Testis (tissue), 3 donors: ENCODE data around the gene RARS2. TPM values are rescaled to one million over a fixed set of nuclear protein-coding genes. Genes with fewer than 3 reads are reported as not detected.

Experiments used
- DNase-seq: peaks from one replicate; pipeline ENCODE4 v3.0.0-alpha.2; 2019
- H3K27ac ChIP-seq, 2 donors: fragments of 200-600 bp; sonication (generic); one replicate each; pipeline ENCODE4 v1.5.1; 2019
- H3K27me3 ChIP-seq: fragments of 200-600 bp; sonication (generic); one replicate; pipeline ENCODE4 v1.5.1; 2019
- H3K36me3 ChIP-seq: fragments of 200-600 bp; sonication (generic); one replicate; pipeline ENCODE4 v1.5.1; 2017; ENCODE audit warnings: low read depth; ENCODE audit errors: missing control alignments
- H3K4me1 ChIP-seq: fragments of 200-600 bp; sonication (generic); one replicate; pipeline ENCODE4 v1.5.1; 2019
- H3K4me3 ChIP-seq, 2 donors: fragments of 200-600 bp; sonication (generic); one replicate each; pipeline ENCODE4 v1.5.1; 2017 to 2019
- H3K9me3 ChIP-seq: fragments of 200-600 bp; sonication (generic); one replicate; pipeline ENCODE4 v1.5.1; 2017
- POLR2A ChIP-seq: fragments of 450-650 bp; IDR thresholded peaks from one replicate; pipeline ENCODE4 v1.6.1; 2017; ENCODE audit warnings: antibody characterized with exemption, mild to moderate bottlenecking, moderate library complexity
- WGBS, 2 donors: methylation state at CpG; one replicate each; pipeline ENCODE4 v1.1.5; 2018; 5-methylcytosine and 5-hydroxymethylcytosine counted together
- intact Hi-C: fragments of 100-400 bp; cut with DNase I; formaldehyde crosslinking; loops from one replicate; pipeline ENCODE4 v1.15.1; 2023; ENCODE audit warnings: low total_unique reads
- polyA plus RNA-seq: library from polyadenylated mRNA; stranded (reverse); fragments of 350-450 nt; fragmentation: Illumina TruSeq; extraction: RNeasy Lipid Tissue Mini Kit (QIAGEN cat#74804); gene quantifications from one replicate; pipeline ENCODE4 v1.2.3, GENCODE V29; 2014; ENCODE audit warnings: low read depth, low replicate concordance; ENCODE audit not compliant: insufficient read depth
- total RNA-seq, 2 donors: library from RNA; depleted of rRNA; stranded (reverse); fragments of >200 nt; gene quantifications; one replicate each; pipeline ENCODE4 v1.2.3, GENCODE V29; 2016
- TF ChIP-seq, protein P1 (sequence below), 3 experiments: fragments of 450-650 bp in 2 of 3; fragments of 200-600 bp in 1 of 3; sonication (generic) in 1 of 3; IDR thresholded peaks; one replicate each; pipeline ENCODE4 v1.5.1; 2016 to 2019; ENCODE audit warnings: antibody characterized with exemption in 3 of 3, mild to moderate bottlenecking in 2 of 3, moderate library complexity in 1 of 3

Gene RARS2
- total and polyA plus RNA-seq, 3 donors from 2014 or later: 33.1 to 50.9 (median 35.7) TPM

DNA sequence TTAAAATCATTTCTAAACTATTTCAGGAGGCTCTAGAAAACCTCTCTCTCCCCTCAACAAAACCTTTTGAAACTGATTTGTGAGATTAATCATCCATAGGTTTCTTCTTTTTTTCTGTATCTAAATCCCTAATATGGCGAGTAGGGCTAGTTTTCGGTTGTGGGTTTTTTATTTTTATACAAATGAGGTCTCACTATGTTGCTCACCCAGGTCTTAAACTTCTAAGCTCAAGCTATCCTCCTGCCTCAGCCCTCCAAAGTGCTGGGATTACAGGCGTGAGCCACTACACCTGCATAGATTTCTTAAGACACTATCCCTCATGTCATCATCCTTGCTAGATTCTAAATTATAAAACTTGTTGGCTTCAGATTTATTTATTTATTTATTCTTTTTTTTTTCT is 44.1 kb upstream of the RARS2 start:
- no peak for TF ChIP-seq POLR2A
- TF ChIP-seq, protein P1, sequence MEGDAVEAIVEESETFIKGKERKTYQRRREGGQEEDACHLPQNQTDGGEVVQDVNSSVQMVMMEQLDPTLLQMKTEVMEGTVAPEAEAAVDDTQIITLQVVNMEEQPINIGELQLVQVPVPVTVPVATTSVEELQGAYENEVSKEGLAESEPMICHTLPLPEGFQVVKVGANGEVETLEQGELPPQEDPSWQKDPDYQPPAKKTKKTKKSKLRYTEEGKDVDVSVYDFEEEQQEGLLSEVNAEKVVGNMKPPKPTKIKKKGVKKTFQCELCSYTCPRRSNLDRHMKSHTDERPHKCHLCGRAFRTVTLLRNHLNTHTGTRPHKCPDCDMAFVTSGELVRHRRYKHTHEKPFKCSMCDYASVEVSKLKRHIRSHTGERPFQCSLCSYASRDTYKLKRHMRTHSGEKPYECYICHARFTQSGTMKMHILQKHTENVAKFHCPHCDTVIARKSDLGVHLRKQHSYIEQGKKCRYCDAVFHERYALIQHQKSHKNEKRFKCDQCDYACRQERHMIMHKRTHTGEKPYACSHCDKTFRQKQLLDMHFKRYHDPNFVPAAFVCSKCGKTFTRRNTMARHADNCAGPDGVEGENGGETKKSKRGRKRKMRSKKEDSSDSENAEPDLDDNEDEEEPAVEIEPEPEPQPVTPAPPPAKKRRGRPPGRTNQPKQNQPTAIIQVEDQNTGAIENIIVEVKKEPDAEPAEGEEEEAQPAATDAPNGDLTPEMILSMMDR (IDR thresholded peaks at IDR 0.05): no peak
- Histone ChIP-seq H3K9me3 (no peaks in the 10 kb centered on the region), H3K27ac (no peak overlapping the region), H3K4me1 (peaks cover 9% of the 10 kb centered on the region), H3K36me3 (no peaks in the 10 kb centered on the region), H3K27me3 (no peaks in the 10 kb centered on the region), H3K4me3 (no peak overlapping the region)
- 80% methylated on average over 3 of the region's 3 CpGs for WGBS, 2 donors
- DNase-seq: no peak
- intact Hi-C loops: no loop called here

DNA sequence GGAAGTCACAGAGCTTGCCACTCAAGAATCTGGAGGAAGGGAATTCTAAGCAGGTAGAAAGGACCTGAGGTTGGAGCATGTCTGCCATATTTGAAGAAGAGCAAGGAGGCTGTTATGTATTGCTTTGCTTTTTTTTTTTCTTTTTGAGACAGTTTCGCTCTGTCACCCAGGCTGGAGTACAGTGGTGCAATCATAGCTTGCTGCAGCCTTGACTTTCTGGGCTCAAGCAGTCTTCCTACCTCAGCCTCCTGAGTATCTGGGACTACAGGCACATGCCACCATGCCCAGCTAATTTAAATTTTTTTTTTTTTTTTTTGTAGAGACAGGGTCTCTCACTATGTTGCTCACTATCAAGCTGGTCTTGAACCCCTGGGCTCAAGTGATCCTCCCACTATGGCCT is 41.0 kb upstream of the RARS2 start:
- intact Hi-C loops: no loop called here

DNA sequence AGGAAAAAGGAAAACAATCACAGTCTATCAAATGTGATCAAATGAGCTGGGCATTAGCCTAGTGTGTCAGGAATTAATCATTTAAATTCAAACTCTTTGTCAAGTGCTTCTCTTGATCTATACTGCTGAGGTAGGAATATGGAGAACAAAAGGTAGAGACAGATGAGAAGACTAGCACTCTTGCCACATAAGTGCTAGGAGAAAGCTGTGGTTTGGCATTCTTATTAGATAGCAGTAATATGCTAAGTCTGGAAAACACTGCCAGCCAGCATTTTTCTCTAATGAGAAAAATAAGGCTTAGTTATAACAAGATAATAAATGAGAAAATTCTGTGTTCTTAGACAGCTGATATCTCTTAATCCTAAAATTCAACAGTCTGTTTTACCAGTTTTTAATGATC is 39.1 kb upstream of the RARS2 start:
- TF ChIP-seq, protein P1 (IDR thresholded peaks at IDR 0.05): no peak
- TF ChIP-seq POLR2A: no peak
- Histone ChIP-seq H3K27ac (peak overlapping the region in 1 of 2 donors; percentile 2), H3K9me3 (no peaks in the 10 kb centered on the region), H3K36me3 (no peaks in the 10 kb centered on the region), H3K27me3 (no peaks in the 10 kb centered on the region), H3K4me1 (peaks cover 9% of the 10 kb centered on the region), H3K4me3 (no peak overlapping the region)
- intact Hi-C loops: no loop called here
- no peak for DNase-seq

More for the DNA sequence above, 41.0 kb upstream of the RARS2 start:
- Histone ChIP-seq H3K27ac (no peak overlapping the region), H3K4me1 (peaks cover 9% of the 10 kb centered on the region), H3K4me3 (no peak overlapping the region), H3K36me3 (no peaks in the 10 kb centered on the region), H3K27me3 (no peaks in the 10 kb centered on the region), H3K9me3 (no peaks in the 10 kb centered on the region)
- TF ChIP-seq, protein P1 (IDR thresholded peaks at IDR 0.05): no peak
- TF ChIP-seq POLR2A: no peak
- 89 to 94% methylated on average over 1 of the region's 1 CpG for WGBS, 2 donors
- DNase-seq: no peak

DNA sequence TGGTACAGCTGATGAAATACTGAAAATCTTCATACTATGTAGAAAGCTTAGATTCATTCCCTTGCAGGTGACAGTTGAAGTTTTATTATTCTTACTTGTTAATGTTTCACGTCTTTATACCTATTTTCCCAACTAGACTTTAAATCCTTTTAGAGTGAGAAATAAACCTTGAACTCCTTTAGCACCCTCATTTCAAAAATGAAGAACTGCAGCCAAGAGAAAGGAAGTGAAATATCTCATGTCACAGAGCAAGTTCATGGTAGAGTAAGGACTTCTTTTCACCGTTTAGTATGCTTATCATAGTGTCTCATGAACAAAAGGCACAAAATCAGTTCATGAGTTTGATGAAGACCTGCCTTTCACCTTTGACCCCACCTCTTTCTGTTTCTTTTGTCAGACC is 38.6 kb upstream of the RARS2 start:
- H3K36me3 ChIP-seq: no peaks in the 10 kb centered on the region
- TF ChIP-seq, protein P1 (IDR thresholded peaks at IDR 0.05): no peak
- no peak for TF ChIP-seq POLR2A
- H3K4me1 ChIP-seq: peaks cover 9% of the 10 kb centered on the region
- intact Hi-C loops: no loop called here
- no peak for DNase-seq
- H3K27me3 ChIP-seq: no peaks in the 10 kb centered on the region
- H3K9me3 ChIP-seq: no peaks in the 10 kb centered on the region
- 47 to 52% methylated on average over 2 of the region's 2 CpGs for WGBS, 2 donors
- no peak overlapping the region for H3K4me3 ChIP-seq
- peak overlapping the region in 1 of 2 donors; percentile 2 for H3K27ac ChIP-seq

DNA sequence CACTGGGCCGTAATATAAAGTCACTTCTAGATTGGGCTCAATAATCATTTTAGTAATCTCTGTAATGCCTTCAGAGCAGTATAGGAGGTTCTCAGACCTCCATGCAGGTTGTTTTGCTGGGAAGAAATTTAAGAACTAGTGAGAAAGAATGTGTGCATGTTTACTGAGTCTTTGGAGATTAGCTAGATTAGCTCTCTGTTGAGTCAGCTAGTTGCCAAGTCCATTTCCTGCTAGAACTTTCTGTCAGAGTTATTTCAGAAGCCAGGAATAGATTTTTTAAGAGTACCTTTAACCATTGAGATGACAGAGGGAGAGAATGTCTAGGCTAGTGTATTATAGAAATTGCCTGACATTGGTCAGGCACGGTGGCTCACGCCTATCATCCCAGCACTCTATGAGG is 33.5 kb upstream of the RARS2 start:
- Histone ChIP-seq H3K9me3 (no peaks in the 10 kb centered on the region), H3K4me3 (no peak overlapping the region), H3K4me1 (no peaks in the 10 kb centered on the region), H3K27me3 (no peaks in the 10 kb centered on the region), H3K36me3 (no peaks in the 10 kb centered on the region), H3K27ac (peak overlapping the region in 1 of 2 donors; percentile 11)
- intact Hi-C loops: no loop called here
- TF ChIP-seq, protein P1 (IDR thresholded peaks at IDR 0.05): no peak
- 79 to 85% methylated on average over 3 of the region's 3 CpGs for WGBS, 2 donors
- no peak for DNase-seq
